ENCODE measurements around the gene SNORC.
"Not testable (repeated sequence)": the region's sequence is repeated elsewhere in the genome, so short reads cannot be mapped to it uniquely, and the experiment has no call there.

The SNORC gene

GRCh38 chr2:232839411-232840079 is 30.5 kb upstream of the SNORC start:
- Histone ChIP-seq H3K36me3 (ENCODE audit: insufficient read depth, insufficient read length, low read length) (peaks cover 68% of the 10 kb centered on the region), H3K4me1 (ENCODE audit: insufficient read depth, insufficient read length) (no peaks in the 10 kb centered on the region), H3K4me3 (ENCODE audit: insufficient read length, low read depth) (no peak overlapping the region), H3K27me3 (ENCODE audit: insufficient read depth, insufficient read length) (no peaks in the 10 kb centered on the region), H3K9me3 (ENCODE audit: insufficient read depth, low read length) (no peaks in the 10 kb centered on the region), H3K9ac (ENCODE audit: insufficient read length, low read depth) (no peak overlapping the region)
- TF ChIP-seq SUZ12 (IDR thresholded peaks at IDR 0.05; ENCODE audit: extremely low read depth, insufficient read depth, insufficient read length): no peak
- DNase-seq (ENCODE audit: low read depth, low spot score): no peak

GRCh38 chr2:232842689-232843088 is 27.4 kb upstream of the SNORC start:
- peaks cover 73% of the 10 kb centered on the region for H3K36me3 ChIP-seq (ENCODE audit: insufficient read depth, insufficient read length, low read length)
- no peak overlapping the region for H3K4me3 ChIP-seq (ENCODE audit: insufficient read length, low read depth)
- no peaks in the 10 kb centered on the region for H3K4me1 ChIP-seq (ENCODE audit: insufficient read depth, insufficient read length)
- TF ChIP-seq ZNF274 (IDR thresholded peaks at IDR 0.05; ENCODE audit: low read depth, low read length): no peak
- no peaks in the 10 kb centered on the region for H3K27me3 ChIP-seq (ENCODE audit: insufficient read depth, insufficient read length)
- no peak overlapping the region for H3K9ac ChIP-seq (ENCODE audit: insufficient read length, low read depth)
- no peaks in the 10 kb centered on the region for H3K9me3 ChIP-seq (ENCODE audit: insufficient read depth, low read length)
- no peak for DNase-seq (ENCODE audit: low read depth, low spot score)

- TF ChIP-seq YY1 (IDR thresholded peaks at IDR 0.05; ENCODE audit: insufficient read depth, insufficient read length) (no peak), SUZ12 (IDR thresholded peaks at IDR 0.05; ENCODE audit: extremely low read depth, insufficient read depth, insufficient read length) (no peak), ZNF274 (IDR thresholded peaks at IDR 0.05; ENCODE audit: low read depth, low read length) (no peak)
- peak; percentile 9 for DNase-seq (ENCODE audit: low read depth, low spot score)
- no peak overlapping the region for H3K9ac ChIP-seq (ENCODE audit: insufficient read length, low read depth)
- H3K4me1 ChIP-seq (ENCODE audit: insufficient read depth, insufficient read length): no peaks in the 10 kb centered on the region
- H3K4me3 ChIP-seq (ENCODE audit: insufficient read length, low read depth): no peak overlapping the region
- peaks cover 78% of the 10 kb centered on the region for H3K36me3 ChIP-seq (ENCODE audit: insufficient read depth, insufficient read length, low read length)
- no peaks in the 10 kb centered on the region for H3K9me3 ChIP-seq (ENCODE audit: insufficient read depth, low read length)
- no peaks in the 10 kb centered on the region for H3K27me3 ChIP-seq (ENCODE audit: insufficient read depth, insufficient read length)
Measured at GRCh38 chr2:232843834-232844233, 26.2 kb upstream of the SNORC start.

- TF ChIP-seq YY1 (IDR thresholded peaks at IDR 0.05; ENCODE audit: insufficient read depth, insufficient read length) (no peak), ZNF274 (IDR thresholded peaks at IDR 0.05; ENCODE audit: low read depth, low read length) (no peak), SUZ12 (IDR thresholded peaks at IDR 0.05; ENCODE audit: extremely low read depth, insufficient read depth, insufficient read length) (no peak)
- H3K9me3 ChIP-seq (ENCODE audit: insufficient read depth, low read length): no peaks in the 10 kb centered on the region
- DNase-seq (ENCODE audit: low read depth, low spot score): no peak
- no peak overlapping the region for H3K9ac ChIP-seq (ENCODE audit: insufficient read length, low read depth)
- no peak overlapping the region for H3K4me3 ChIP-seq (ENCODE audit: insufficient read length, low read depth)
- H3K4me1 ChIP-seq (ENCODE audit: insufficient read depth, insufficient read length): no peaks in the 10 kb centered on the region
- H3K27me3 ChIP-seq (ENCODE audit: insufficient read depth, insufficient read length): no peaks in the 10 kb centered on the region
- H3K36me3 ChIP-seq (ENCODE audit: insufficient read depth, insufficient read length, low read length): peaks cover 83% of the 10 kb centered on the region
Measured at GRCh38 chr2:232846055-232846454, 24.0 kb upstream of the SNORC start.

GRCh38 chr2:232850039-232850438 is 20.0 kb upstream of the SNORC start:
- no peak for TF ChIP-seq YY1 (IDR thresholded peaks at IDR 0.05; ENCODE audit: insufficient read depth, insufficient read length)
- TF ChIP-seq SUZ12 (IDR thresholded peaks at IDR 0.05; ENCODE audit: extremely low read depth, insufficient read depth, insufficient read length): no peak
- TF ChIP-seq ZNF274 (IDR thresholded peaks at IDR 0.05; ENCODE audit: low read depth, low read length): no peak
- H3K4me1 ChIP-seq (ENCODE audit: insufficient read depth, insufficient read length): no peaks in the 10 kb centered on the region
- H3K9me3 ChIP-seq (ENCODE audit: insufficient read depth, low read length): no peaks in the 10 kb centered on the region
- peaks cover 72% of the 10 kb centered on the region for H3K36me3 ChIP-seq (ENCODE audit: insufficient read depth, insufficient read length, low read length)
- DNase-seq (ENCODE audit: low read depth, low spot score): no peak
- H3K27me3 ChIP-seq (ENCODE audit: insufficient read depth, insufficient read length): no peaks in the 10 kb centered on the region
- H3K9ac ChIP-seq (ENCODE audit: insufficient read length, low read depth): no peak overlapping the region
- H3K4me3 ChIP-seq (ENCODE audit: insufficient read length, low read depth): no peak overlapping the region

- not testable (repeated sequence) for H3K4me1 ChIP-seq (ENCODE audit: insufficient read depth, insufficient read length); H3K4me3 ChIP-seq (ENCODE audit: insufficient read length, low read depth); H3K27me3 ChIP-seq (ENCODE audit: insufficient read depth, insufficient read length); DNase-seq (ENCODE audit: low read depth, low spot score); H3K9ac ChIP-seq (ENCODE audit: insufficient read length, low read depth); H3K9me3 ChIP-seq (ENCODE audit: insufficient read depth, low read length)
- peaks cover 66% of the 10 kb centered on the region for H3K36me3 ChIP-seq (ENCODE audit: insufficient read depth, insufficient read length, low read length)
Measured at GRCh38 chr2:232852081-232852480, 18.0 kb upstream of the SNORC start.

- Histone ChIP-seq H3K27me3 (ENCODE audit: insufficient read depth, insufficient read length) (no peaks in the 10 kb centered on the region), H3K9ac (ENCODE audit: insufficient read length, low read depth) (no peak overlapping the region), H3K4me1 (ENCODE audit: insufficient read depth, insufficient read length) (no peaks in the 10 kb centered on the region), H3K4me3 (ENCODE audit: insufficient read length, low read depth) (no peak overlapping the region), H3K36me3 (ENCODE audit: insufficient read depth, insufficient read length, low read length) (peaks cover 66% of the 10 kb centered on the region), H3K9me3 (ENCODE audit: insufficient read depth, low read length) (no peaks in the 10 kb centered on the region)
- no peak for DNase-seq (ENCODE audit: low read depth, low spot score)
- TF ChIP-seq ZNF274 (IDR thresholded peaks at IDR 0.05; ENCODE audit: low read depth, low read length) (no peak), SUZ12 (IDR thresholded peaks at IDR 0.05; ENCODE audit: extremely low read depth, insufficient read depth, insufficient read length) (no peak), YY1 (IDR thresholded peaks at IDR 0.05; ENCODE audit: insufficient read depth, insufficient read length) (no peak)
Measured at GRCh38 chr2:232852676-232853075, 17.4 kb upstream of the SNORC start.

GRCh38 chr2:232854082-232854481 is 16.0 kb upstream of the SNORC start:
- no peak for DNase-seq (ENCODE audit: low read depth, low spot score)
- Histone ChIP-seq H3K27me3 (ENCODE audit: insufficient read depth, insufficient read length) (no peaks in the 10 kb centered on the region), H3K4me1 (ENCODE audit: insufficient read depth, insufficient read length) (no peaks in the 10 kb centered on the region), H3K9me3 (ENCODE audit: insufficient read depth, low read length) (no peaks in the 10 kb centered on the region), H3K9ac (ENCODE audit: insufficient read length, low read depth) (no peak overlapping the region), H3K4me3 (ENCODE audit: insufficient read length, low read depth) (no peak overlapping the region), H3K36me3 (ENCODE audit: insufficient read depth, insufficient read length, low read length) (peaks cover 64% of the 10 kb centered on the region)
- no peak for TF ChIP-seq YY1 (IDR thresholded peaks at IDR 0.05; ENCODE audit: insufficient read depth, insufficient read length)
- no peak for TF ChIP-seq SUZ12 (IDR thresholded peaks at IDR 0.05; ENCODE audit: extremely low read depth, insufficient read depth, insufficient read length)
- no peak for TF ChIP-seq ZNF274 (IDR thresholded peaks at IDR 0.05; ENCODE audit: low read depth, low read length)

Data from NT2/D1 (cell line).